Mesenchymal stem cell (in vitro differentiated cells and primary cell): ENCODE data around the gene FEZ2.

Source experiments
- DNase-seq: peaks from one replicate; pipeline ENCODE4 v3.0.0-alpha.2; 2013
- H2AFZ ChIP-seq: one replicate; pipeline ENCODE4 v1.6.1; 2013; ENCODE audit warnings: low read depth, mild to moderate bottlenecking, control low read depth, inconsistent platforms, low read length, moderate library complexity
- H2AK5ac ChIP-seq: 2 replicates; pipeline ENCODE4 v1.6.1; 2013; ENCODE audit warnings: low read length, moderate library complexity, mild to moderate bottlenecking, inconsistent platforms; ENCODE audit not compliant: severe bottlenecking
- H2BK120ac ChIP-seq: one replicate; pipeline ENCODE4 v1.6.1; 2013; ENCODE audit warnings: low read depth, mild to moderate bottlenecking, inconsistent platforms, low read length, moderate library complexity
- H2BK12ac ChIP-seq, 2 experiments: one replicate each; pipeline ENCODE4 v1.6.1; 2013; ENCODE audit warnings: inconsistent platforms in 2 of 2, low read length in 2 of 2, mild to moderate bottlenecking in 2 of 2, moderate library complexity in 2 of 2, control low read depth in 1 of 2
- H2BK15ac ChIP-seq: one replicate; pipeline ENCODE4 v1.6.1; 2013; ENCODE audit warnings: mild to moderate bottlenecking, low read depth, inconsistent platforms; ENCODE audit not compliant: poor library complexity, severe bottlenecking
- H2BK5ac ChIP-seq: 2 replicates; pipeline ENCODE4 v1.6.1; 2013; ENCODE audit warnings: low read depth, mild to moderate bottlenecking, low read length, control low read depth, inconsistent platforms; ENCODE audit not compliant: poor library complexity, severe bottlenecking
- H3K14ac ChIP-seq, 2 experiments: one replicate each; pipeline ENCODE4 v1.6.1; 2013; ENCODE audit warnings: inconsistent platforms in 2 of 2, low read length in 2 of 2, control low read depth in 1 of 2, mild to moderate bottlenecking in 1 of 2, moderate library complexity in 1 of 2
- H3K18ac ChIP-seq, 2 experiments: one replicate each; pipeline ENCODE4 v1.6.1; 2013; ENCODE audit warnings: inconsistent platforms in 2 of 2, low read length in 2 of 2, control low read depth in 1 of 2, low read depth in 1 of 2, mild to moderate bottlenecking in 1 of 2
- H3K23ac ChIP-seq, 2 experiments: one replicate each; pipeline ENCODE4 v1.6.1; 2013; ENCODE audit warnings: inconsistent platforms in 2 of 2, low read length in 2 of 2, mild to moderate bottlenecking in 2 of 2, moderate library complexity in 2 of 2, control low read depth in 1 of 2
- H3K27ac ChIP-seq: 2 replicates; pipeline ENCODE4 v1.5.1; 2013; ENCODE audit warnings: mild to moderate bottlenecking, moderate library complexity, low read length, control low read depth, inconsistent platforms; ENCODE audit not compliant: poor library complexity, severe bottlenecking
- H3K27me3 ChIP-seq, 2 experiments: 2 replicates each; pipeline versions ENCODE4 v1.6.1 to v1.7.0; 2013; ENCODE audit warnings: low read length in 2 of 2, mild to moderate bottlenecking in 2 of 2, moderate library complexity in 2 of 2, control low read depth in 1 of 2, inconsistent platforms in 1 of 2; ENCODE audit not compliant: control insufficient read depth in 1 of 2, insufficient read depth in 1 of 2
- H3K36me3 ChIP-seq, 2 experiments: 2 replicates each; pipeline versions ENCODE4 v1.6.1 to v1.7.0; 2013; ENCODE audit warnings: low read length in 2 of 2, control low read depth in 1 of 2, inconsistent platforms in 1 of 2, low read depth in 1 of 2, mild to moderate bottlenecking in 1 of 2; ENCODE audit not compliant: insufficient read depth in 2 of 2, control insufficient read depth in 1 of 2
- H3K4ac ChIP-seq, 2 experiments: one replicate each; pipeline ENCODE4 v1.6.1; 2013; ENCODE audit warnings: inconsistent platforms in 2 of 2, low read length in 2 of 2, mild to moderate bottlenecking in 2 of 2, moderate library complexity in 2 of 2, control low read depth in 1 of 2, low read depth in 1 of 2
- H3K4me1 ChIP-seq: 2 replicates; pipeline ENCODE4 v1.6.1; 2013; ENCODE audit warnings: low read depth, low read length, control low read depth; ENCODE audit not compliant: control insufficient read depth, insufficient read depth
- H3K4me2 ChIP-seq: 2 replicates; pipeline ENCODE4 v1.6.1; 2013; ENCODE audit warnings: low read length, mild to moderate bottlenecking, inconsistent platforms; ENCODE audit not compliant: poor library complexity, severe bottlenecking
- H3K4me3 ChIP-seq, 2 experiments: 2 replicates each; pipeline versions ENCODE4 v1.5.1 to v1.7.0; 2013; ENCODE audit warnings: low read length in 2 of 2, mild to moderate bottlenecking in 2 of 2, control low read depth in 1 of 2, low read depth in 1 of 2; ENCODE audit not compliant: insufficient read depth in 1 of 2
- H3K79me1 ChIP-seq: replicated peaks from 2 replicates; pipeline ENCODE4 v1.6.1; 2013; ENCODE audit warnings: mild to moderate bottlenecking, control low read depth, low read length, inconsistent platforms; ENCODE audit not compliant: poor library complexity, severe bottlenecking
- H3K9ac ChIP-seq: 2 replicates; pipeline ENCODE4 v1.7.0; 2013; ENCODE audit warnings: mild to moderate bottlenecking, low read length, moderate library complexity
- H3K9me3 ChIP-seq: 2 replicates; pipeline ENCODE4 v1.7.0; 2013; ENCODE audit warnings: mild to moderate bottlenecking, low read length; ENCODE audit not compliant: control insufficient read depth
- H4K8ac ChIP-seq: one replicate; pipeline ENCODE4 v1.6.1; 2013; ENCODE audit warnings: inconsistent platforms, mild to moderate bottlenecking, low read length, moderate library complexity
- H4K91ac ChIP-seq: one replicate; pipeline ENCODE4 v1.6.1; 2013; ENCODE audit warnings: mild to moderate bottlenecking, low read length, inconsistent platforms
- WGBS: methylation state at CpG from one replicate; pipeline ENCODE4 v1.1.7; 2013; ENCODE audit warnings: mixed read lengths; 5-methylcytosine and 5-hydroxymethylcytosine counted together

The FEZ2 gene

DNA sequence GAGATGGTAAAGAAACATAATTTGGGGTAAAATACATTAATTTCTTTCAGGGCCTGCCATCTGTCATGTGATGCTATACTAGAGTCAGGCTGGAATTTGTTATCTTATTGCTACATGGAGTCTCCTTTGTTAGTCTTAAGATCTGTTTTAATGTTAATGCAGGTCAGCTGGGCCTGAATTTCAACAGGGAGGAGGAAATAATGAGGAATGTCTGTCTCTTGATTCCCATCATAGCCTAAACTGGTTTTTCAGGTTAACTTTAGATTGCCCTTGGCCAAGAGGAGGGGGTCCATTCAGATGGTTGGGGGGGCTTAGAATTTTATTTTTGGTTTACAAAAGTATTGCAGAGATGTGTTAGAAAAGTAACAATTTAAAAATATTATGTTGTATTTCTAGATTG, 19.0 kb upstream of the FEZ2 start:
- Histone ChIP-seq H3K27ac (no peak overlapping the region), H4K8ac (no peak overlapping the region), H4K91ac (no peak overlapping the region), H3K36me3 (no peaks in the 10 kb centered on the region), H3K79me1 (no peaks in the 10 kb centered on the region), H2AFZ (no peak overlapping the region), H3K4me2 (no peak overlapping the region), H2BK12ac (no peak overlapping the region), H2AK5ac (no peak overlapping the region), H2BK120ac (no peak overlapping the region), H3K14ac (no peak overlapping the region), H3K4me3 (no peak overlapping the region), H3K4ac (no peak overlapping the region), H3K18ac (no peak overlapping the region), H2BK15ac (no peak overlapping the region), H3K27me3 (no peaks in the 10 kb centered on the region), H3K4me1 (peaks cover 1% of the 10 kb centered on the region), H3K23ac (no peak overlapping the region), H3K9me3 (no peaks in the 10 kb centered on the region), H2BK5ac (no peak overlapping the region), H3K9ac (no peak overlapping the region)
- DNase-seq = no peak

DNA sequence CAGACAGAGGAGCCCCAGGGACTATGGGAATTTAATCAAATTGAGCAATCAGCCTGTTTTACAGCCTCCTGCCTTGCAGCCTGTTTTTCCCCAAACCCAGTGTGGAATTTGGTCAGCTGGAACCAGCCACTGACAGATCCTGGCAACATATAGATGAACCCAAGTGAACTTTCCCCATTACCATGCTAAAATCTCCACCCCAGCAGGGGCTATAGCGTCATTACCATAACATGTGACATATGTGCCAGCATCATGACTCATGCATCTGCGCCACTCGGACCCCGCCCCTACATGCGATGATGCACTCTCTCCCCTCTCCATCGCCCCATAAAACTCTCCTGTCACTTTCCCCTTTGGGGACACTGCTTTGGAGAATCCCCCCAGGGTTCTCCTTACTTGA, 17.3 kb upstream of the FEZ2 start:
- Histone ChIP-seq H2BK5ac (no peak overlapping the region), H3K36me3 (no peaks in the 10 kb centered on the region), H2BK120ac (no peak overlapping the region), H4K8ac (no peak overlapping the region), H2BK12ac (peak overlapping the region in 1 of 2 experiments; percentile 68), H3K27me3 (no peaks in the 10 kb centered on the region), H3K18ac (no peak overlapping the region), H3K9ac (peak overlapping the region; percentile 62), H2BK15ac (no peak overlapping the region), H4K91ac (no peak overlapping the region), H3K79me1 (no peaks in the 10 kb centered on the region), H2AFZ (no peak overlapping the region), H3K27ac (no peak overlapping the region), H3K4ac (no peak overlapping the region), H3K9me3 (no peaks in the 10 kb centered on the region), H3K23ac (no peak overlapping the region), H3K4me2 (no peak overlapping the region), H3K4me3 (no peak overlapping the region), H3K14ac (no peak overlapping the region), H2AK5ac (no peak overlapping the region), H3K4me1 (peaks cover 1% of the 10 kb centered on the region)
- 85% methylated on average over 6 of the region's 6 CpGs for WGBS
- peak; percentile 21 for DNase-seq

DNA sequence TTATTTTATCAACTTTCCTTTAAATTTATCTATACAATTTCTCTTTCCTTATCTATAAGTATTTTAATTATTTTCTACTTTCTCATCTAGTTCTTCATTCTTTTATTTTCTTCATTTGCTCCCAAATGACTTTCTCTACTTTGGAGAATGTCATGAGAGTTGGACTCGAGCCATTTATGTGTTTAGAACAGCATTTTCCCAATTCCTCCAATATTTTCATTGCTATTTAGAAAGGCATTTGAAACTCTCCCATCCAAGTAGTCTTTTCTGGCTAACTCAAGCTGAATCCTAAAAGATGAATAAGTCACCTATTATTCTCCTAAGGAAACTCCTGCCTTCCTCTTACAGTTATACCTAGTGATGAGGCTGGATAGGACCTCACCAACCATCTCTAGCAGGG, 15.8 kb upstream of the FEZ2 start:
- Histone ChIP-seq H2BK120ac (no peak overlapping the region), H3K4me2 (no peak overlapping the region), H3K4me1 (peaks cover 1% of the 10 kb centered on the region), H3K4ac (no peak overlapping the region), H3K18ac (no peak overlapping the region), H3K9ac (no peak overlapping the region), H3K79me1 (no peaks in the 10 kb centered on the region), H3K36me3 (no peaks in the 10 kb centered on the region), H3K14ac (no peak overlapping the region), H2BK15ac (no peak overlapping the region), H4K8ac (no peak overlapping the region), H3K4me3 (no peak overlapping the region), H2AK5ac (no peak overlapping the region), H4K91ac (no peak overlapping the region), H3K9me3 (no peaks in the 10 kb centered on the region), H2BK5ac (no peak overlapping the region), H3K27ac (no peak overlapping the region), H3K23ac (no peak overlapping the region), H2BK12ac (no peak overlapping the region), H3K27me3 (no peaks in the 10 kb centered on the region), H2AFZ (no peak overlapping the region)
- no peak for DNase-seq
- 96% methylated on average over 1 of the region's 1 CpG for WGBS

DNA sequence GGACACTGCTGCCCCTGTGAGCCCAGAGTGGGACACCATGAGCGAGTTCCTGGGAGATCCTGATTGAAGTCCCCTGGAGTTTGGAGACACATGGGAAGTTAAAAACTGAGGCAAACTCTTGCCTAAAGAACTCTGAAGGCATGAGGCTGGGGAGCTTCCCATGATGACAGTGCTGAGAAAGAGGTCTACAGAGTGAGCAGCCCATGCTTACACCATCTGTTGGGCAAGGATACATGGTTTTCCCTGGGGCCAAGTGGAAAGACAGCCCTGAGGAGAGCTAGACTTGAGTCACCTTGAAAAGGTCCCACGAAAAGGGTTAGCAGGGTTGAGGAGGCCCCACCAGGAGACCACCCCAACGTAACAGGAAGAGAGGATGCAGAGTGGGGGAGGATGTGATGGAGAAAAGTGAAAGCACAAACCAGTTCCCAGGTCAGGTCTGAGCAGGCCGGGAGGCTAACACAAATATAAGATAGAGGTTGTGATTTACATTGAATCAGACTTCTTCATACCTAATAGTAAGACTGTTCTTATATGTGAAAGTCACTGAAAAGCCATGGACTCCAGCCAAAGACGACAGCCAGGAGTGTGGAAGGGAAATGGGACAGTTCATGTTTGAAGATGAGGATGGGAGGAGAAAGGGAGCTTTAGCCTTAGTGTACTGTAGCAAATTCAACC, 13.5 kb upstream of the FEZ2 start:
- Histone ChIP-seq H4K91ac (no peak overlapping the region), H2BK15ac (no peak overlapping the region), H2AFZ (no peak overlapping the region), H3K4ac (no peak overlapping the region), H3K4me2 (no peak overlapping the region), H3K4me1 (peaks cover 1% of the 10 kb centered on the region), H3K14ac (no peak overlapping the region), H3K9me3 (no peaks in the 10 kb centered on the region), H3K27me3 (no peaks in the 10 kb centered on the region), H2AK5ac (no peak overlapping the region), H3K36me3 (no peaks in the 10 kb centered on the region), H3K4me3 (no peak overlapping the region), H3K9ac (no peak overlapping the region), H3K27ac (no peak overlapping the region), H2BK12ac (no peak overlapping the region), H4K8ac (no peak overlapping the region), H2BK5ac (no peak overlapping the region), H3K23ac (no peak overlapping the region), H2BK120ac (no peak overlapping the region), H3K18ac (no peak overlapping the region), H3K79me1 (no peaks in the 10 kb centered on the region)
- 92% methylated on average over 4 of the region's 5 CpGs for WGBS
- no peak for DNase-seq
